ENCODE measurements around the gene HSD3B1.

The HSD3B1 gene

GRCh38 chr1:119506941-119507340 lies at the start of gene HSD3B1:
Gene HSD3B1, plus strand, starts transcription at chr1:119507210. Its CDS starts 267 bp downstream, at chr1:119507477.
- in situ Hi-C loops (cut with MboI; ENCODE audit: low pct_unique_long_range_greater_than_20kb, low sequenced_read_pairs, unreplicated experiment): no loop called here
- no peak for DNase-seq (ENCODE audit: low spot score)

GRCh38 chr1:119462964-119463363 lies 44.0 kb upstream of the HSD3B1 start:
- in situ Hi-C loops (cut with MboI; ENCODE audit: low pct_unique_long_range_greater_than_20kb, low sequenced_read_pairs, unreplicated experiment): no loop called here
- no peak for TF ChIP-seq CTCF (IDR thresholded peaks at IDR 0.05; ENCODE audit: extremely low read depth, insufficient read depth, missing control alignments)
- no peak for DNase-seq (ENCODE audit: low spot score)

More at GRCh38 chr1:119506941-119507340, at the start of gene HSD3B1:
- no peak for TF ChIP-seq CTCF (IDR thresholded peaks at IDR 0.05; ENCODE audit: extremely low read depth, insufficient read depth, missing control alignments)

- no peak for DNase-seq (ENCODE audit: low spot score)
- in situ Hi-C loops (cut with MboI; ENCODE audit: low pct_unique_long_range_greater_than_20kb, low sequenced_read_pairs, unreplicated experiment): no loop called here
- no peak for TF ChIP-seq CTCF (IDR thresholded peaks at IDR 0.05; ENCODE audit: extremely low read depth, insufficient read depth, missing control alignments)
Measured at GRCh38 chr1:119463569-119463968, 43.4 kb upstream of the HSD3B1 start.

GRCh38 chr1:119466445-119466844 lies 40.6 kb upstream of the HSD3B1 start:
- no peak for TF ChIP-seq CTCF (IDR thresholded peaks at IDR 0.05; ENCODE audit: extremely low read depth, insufficient read depth, missing control alignments)
- in situ Hi-C loops (cut with MboI; ENCODE audit: low pct_unique_long_range_greater_than_20kb, low sequenced_read_pairs, unreplicated experiment): no loop called here
- no peak for DNase-seq (ENCODE audit: low spot score)

- in situ Hi-C loops (cut with MboI; ENCODE audit: low pct_unique_long_range_greater_than_20kb, low sequenced_read_pairs, unreplicated experiment): no loop called here
- DNase-seq (ENCODE audit: low spot score): no peak
- TF ChIP-seq CTCF (IDR thresholded peaks at IDR 0.05; ENCODE audit: extremely low read depth, insufficient read depth, missing control alignments): no peak
Measured at GRCh38 chr1:119467219-119467618, 39.8 kb upstream of the HSD3B1 start.

- DNase-seq (ENCODE audit: low spot score): no peak
- no peak for TF ChIP-seq CTCF (IDR thresholded peaks at IDR 0.05; ENCODE audit: extremely low read depth, insufficient read depth, missing control alignments)
- in situ Hi-C loops (cut with MboI; ENCODE audit: low pct_unique_long_range_greater_than_20kb, low sequenced_read_pairs, unreplicated experiment): no loop called here
Measured at GRCh38 chr1:119467857-119468668, 38.9 kb upstream of the HSD3B1 start.
